ENCODE data around the gene EDA. TPM values are rescaled to one million over a fixed set of nuclear protein-coding genes. Genes with fewer than 3 reads are reported as not detected.

The EDA gene
- total RNA-seq, 4 donors from 2014 or later = 0.37 to 12.4 (median 3.8) TPM

- Histone ChIP-seq H3K9me3 (no peaks in the 10 kb centered on the region), H3K36me3 (no peaks in the 10 kb centered on the region), H3K27me3 (no peaks in the 10 kb centered on the region), H3K27ac (no peak overlapping the region), H3K4me1 (no peaks in the 10 kb centered on the region), H3K4me3 (no peak overlapping the region)
- WGBS, 2 donors (ENCODE audit: low coverage in 1 of 2) = 87% methylated on average over 1 of the region's 1 CpG; no CpG with 5 or more reads in 1 of the 2 donors
- intact Hi-C loops (cut with DNase I; ENCODE audit: low total_unique reads) (no loop called here), in situ Hi-C loops (cut with MboI; ENCODE audit: low pct_ligation_motif_present in 1 of 4, low pct_unique_long_range_greater_than_20kb in 1 of 4, low sequenced_read_pairs in 3 of 4) (no loop called here)
- TF ChIP-seq POLR2A (IDR thresholded peaks at IDR 0.05) = no peak
- TF ChIP-seq CTCF (IDR thresholded peaks at IDR 0.05) = no peak
- no peak for TF ChIP-seq EP300 (IDR thresholded peaks at IDR 0.05; ENCODE audit: low read depth)
- TF ChIP-seq POLR2AphosphoS5 (IDR thresholded peaks at IDR 0.05) = no peak
- DNase-seq = no peak
Observed at GRCh38 chrX:69807400-69807799, 191.5 kb downstream of the EDA start.

GRCh38 chrX:69808375-69808774 lies 192.5 kb downstream of the EDA start:
- no peak for TF ChIP-seq EP300 (IDR thresholded peaks at IDR 0.05; ENCODE audit: low read depth)
- no peak for TF ChIP-seq POLR2AphosphoS5 (IDR thresholded peaks at IDR 0.05)
- no peak for TF ChIP-seq POLR2A (IDR thresholded peaks at IDR 0.05)
- TF ChIP-seq CTCF (IDR thresholded peaks at IDR 0.05) = no peak
- WGBS, 2 donors (ENCODE audit: low coverage in 1 of 2) = 69% methylated on average over 2 of the region's 2 CpGs; no CpG with 5 or more reads in 1 of the 2 donors
- no peaks in the 10 kb centered on the region for H3K36me3 ChIP-seq
- in situ Hi-C loops (cut with MboI; ENCODE audit: low pct_ligation_motif_present in 1 of 4, low pct_unique_long_range_greater_than_20kb in 1 of 4, low sequenced_read_pairs in 3 of 4) (no loop called here), intact Hi-C loops (cut with DNase I; ENCODE audit: low total_unique reads) (no loop called here)
- no peaks in the 10 kb centered on the region for H3K9me3 ChIP-seq
- no peaks in the 10 kb centered on the region for H3K4me1 ChIP-seq
- H3K4me3 ChIP-seq = no peak overlapping the region
- no peak for DNase-seq
- no peaks in the 10 kb centered on the region for H3K27me3 ChIP-seq
- no peak overlapping the region for H3K27ac ChIP-seq

GRCh38 chrX:69813677-69814076 lies 197.8 kb downstream of the EDA start:
- no peaks in the 10 kb centered on the region for H3K36me3 ChIP-seq
- H3K27ac ChIP-seq = no peak overlapping the region
- H3K4me1 ChIP-seq = no peaks in the 10 kb centered on the region
- no peak overlapping the region for H3K4me3 ChIP-seq
- no peak for TF ChIP-seq CTCF (IDR thresholded peaks at IDR 0.05)
- no peak for TF ChIP-seq EP300 (IDR thresholded peaks at IDR 0.05; ENCODE audit: low read depth)
- no peak for TF ChIP-seq POLR2AphosphoS5 (IDR thresholded peaks at IDR 0.05)
- no peak for TF ChIP-seq POLR2A (IDR thresholded peaks at IDR 0.05)
- H3K27me3 ChIP-seq = no peaks in the 10 kb centered on the region
- in situ Hi-C loops (cut with MboI; ENCODE audit: low pct_ligation_motif_present in 1 of 4, low pct_unique_long_range_greater_than_20kb in 1 of 4, low sequenced_read_pairs in 3 of 4) = no loop called here
- 33 to 42% methylated on average over 1 of the region's 1 CpG for WGBS, 2 donors (ENCODE audit: low coverage in 1 of 2)
- intact Hi-C loops (cut with DNase I; ENCODE audit: low total_unique reads) = no loop called here
- H3K9me3 ChIP-seq = no peaks in the 10 kb centered on the region
- DNase-seq = no peak

- Histone ChIP-seq H3K4me1 (no peaks in the 10 kb centered on the region), H3K27me3 (no peaks in the 10 kb centered on the region), H3K27ac (no peak overlapping the region), H3K4me3 (no peak overlapping the region), H3K9me3 (no peaks in the 10 kb centered on the region), H3K36me3 (no peaks in the 10 kb centered on the region)
- intact Hi-C loops (cut with DNase I; ENCODE audit: low total_unique reads) = no loop called here
- in situ Hi-C loops (cut with MboI; ENCODE audit: low pct_ligation_motif_present in 1 of 4, low pct_unique_long_range_greater_than_20kb in 1 of 4, low sequenced_read_pairs in 3 of 4) = no loop called here
- no peak for DNase-seq
- 76% methylated on average over 4 of the region's 4 CpGs; no CpG with 5 or more reads in 1 of the 2 donors for WGBS, 2 donors (ENCODE audit: low coverage in 1 of 2)
- TF ChIP-seq CTCF (IDR thresholded peaks at IDR 0.05) (no peak), POLR2A (IDR thresholded peaks at IDR 0.05) (no peak), EP300 (IDR thresholded peaks at IDR 0.05; ENCODE audit: low read depth) (no peak), POLR2AphosphoS5 (IDR thresholded peaks at IDR 0.05) (no peak)
Observed at GRCh38 chrX:69815063-69815462, 199.2 kb downstream of the EDA start.
